ENCODE measurements around the gene METTL27. TPM values are rescaled to one million over a fixed set of nuclear protein-coding genes. Genes with fewer than 3 reads are reported as not detected.
A peak's percentile ranks its signal among the peaks of the same experiment; 100 is the strongest.

Gene METTL27
- total RNA-seq, 3 donors from 2014 or later (not counting 1 experiment from before 2014, with no cell fraction given), result 1.2 TPM; not detected in 2

GRCh38 chr7:73876361-73876760 is 34.0 kb upstream of the METTL27 start:
- no peaks in the 10 kb centered on the region for H3K4me1 ChIP-seq (ENCODE audit: control insufficient read depth, insufficient read depth, low read length)
- H3K9me3 ChIP-seq (ENCODE audit: control insufficient read depth, insufficient read depth, low read length), result no peaks in the 10 kb centered on the region
- no peak overlapping the region for H3K4me3 ChIP-seq (ENCODE audit: low read length)
- Mint-ChIP-seq H3K27ac (no peak overlapping the region), H3K36me3 (no peaks in the 10 kb centered on the region), H3K27me3 (ENCODE audit: low read depth in 2 of 2) (no peaks in the 10 kb centered on the region), H3K9me3 (no peaks in the 10 kb centered on the region), H3K4me1 (no peaks in the 10 kb centered on the region), H3K4me3 (no peak overlapping the region)
- H3K27ac ChIP-seq (ENCODE audit: low read length), result no peak overlapping the region
- DNase-seq (no peak), ATAC-seq (no peak)
- 93% methylated on average over 8 of the region's 8 CpGs for WGBS (ENCODE audit: insufficient coverage)
- TF ChIP-seq CTCF (IDR thresholded peaks at IDR 0.05), result no peak
- no peaks in the 10 kb centered on the region for H3K27me3 ChIP-seq (ENCODE audit: control insufficient read depth, insufficient read depth, low read length)
- H3K36me3 ChIP-seq (ENCODE audit: control insufficient read depth, insufficient read depth, low read length), result no peaks in the 10 kb centered on the region
- intact Hi-C loops (cut with micrococcal nuclease), result no loop called here

- WGBS (ENCODE audit: insufficient coverage), result 85% methylated on average over 13 of the region's 13 CpGs
- intact Hi-C loops (cut with micrococcal nuclease), result no loop called here
- Histone ChIP-seq H3K27me3 (ENCODE audit: control insufficient read depth, insufficient read depth, low read length) (no peaks in the 10 kb centered on the region), H3K27ac (ENCODE audit: low read length) (no peak overlapping the region), H3K36me3 (ENCODE audit: control insufficient read depth, insufficient read depth, low read length) (no peaks in the 10 kb centered on the region), H3K9me3 (ENCODE audit: control insufficient read depth, insufficient read depth, low read length) (no peaks in the 10 kb centered on the region), H3K4me1 (ENCODE audit: control insufficient read depth, insufficient read depth, low read length) (no peaks in the 10 kb centered on the region), H3K4me3 (ENCODE audit: low read length) (no peak overlapping the region)
- Mint-ChIP-seq H3K36me3 (no peaks in the 10 kb centered on the region), H3K27me3 (ENCODE audit: low read depth in 2 of 2) (no peaks in the 10 kb centered on the region), H3K9me3 (no peaks in the 10 kb centered on the region), H3K4me3 (no peak overlapping the region), H3K27ac (no peak overlapping the region), H3K4me1 (no peaks in the 10 kb centered on the region)
- ATAC-seq, result no peak
- no peak for TF ChIP-seq CTCF (IDR thresholded peaks at IDR 0.05)
- DNase-seq, result no peak
Observed at GRCh38 chr7:73872056-73872908, 30.0 kb upstream of the METTL27 start.

- Mint-ChIP-seq H3K27ac (no peak overlapping the region), H3K4me3 (no peak overlapping the region), H3K27me3 (ENCODE audit: low read depth in 2 of 2) (no peaks in the 10 kb centered on the region), H3K36me3 (no peaks in the 10 kb centered on the region), H3K9me3 (no peaks in the 10 kb centered on the region), H3K4me1 (no peaks in the 10 kb centered on the region)
- H3K9me3 ChIP-seq (ENCODE audit: control insufficient read depth, insufficient read depth, low read length), result no peaks in the 10 kb centered on the region
- TF ChIP-seq CTCF (IDR thresholded peaks at IDR 0.05), result no peak
- peak in 1 of 3 donors; percentile 34 for ATAC-seq
- no peak overlapping the region for H3K4me3 ChIP-seq (ENCODE audit: low read length)
- H3K27me3 ChIP-seq (ENCODE audit: control insufficient read depth, insufficient read depth, low read length), result no peaks in the 10 kb centered on the region
- DNase-seq, result no peak
- no peak overlapping the region for H3K27ac ChIP-seq (ENCODE audit: low read length)
- H3K4me1 ChIP-seq (ENCODE audit: control insufficient read depth, insufficient read depth, low read length), result no peaks in the 10 kb centered on the region
- H3K36me3 ChIP-seq (ENCODE audit: control insufficient read depth, insufficient read depth, low read length), result no peaks in the 10 kb centered on the region
- intact Hi-C loops (cut with micrococcal nuclease), result no loop called here
- WGBS (ENCODE audit: insufficient coverage), result 88% methylated on average over 20 of the region's 20 CpGs
Observed at GRCh38 chr7:73871163-73872011, 29.1 kb upstream of the METTL27 start.
